B cell (primary cell): Measurements from ENCODE around the gene RASGRP2. TPM values are rescaled to one million over a fixed set of nuclear protein-coding genes. Genes with fewer than 3 reads are reported as not detected.
A peak's percentile ranks its signal among the peaks of the same experiment; 100 is the strongest.

ENCODE experiments used
- ATAC-seq: fragments of 200-7000 bp; cut with Tn5 transposase; one replicate; pipeline ENCODE4 v1.10.0; 2021; ENCODE audit warnings: low read depth, mild to moderate bottlenecking, moderate number of reproducible peaks, moderate library complexity
- CTCF ChIA-PET: fragments of 350-600 bp; sonication (Branson Sonifier 250); formaldehyde crosslinking; loops from one replicate; lab custom pipeline; 2021; ENCODE audit warnings: antibody characterized with exemption, inconsistent platforms; lab: Charles Lee
- POLR2A ChIA-PET: fragments of 350-600 bp; sonication (Branson Sonifier 250); formaldehyde crosslinking; loops from one replicate; lab custom pipeline; 2021; ENCODE audit warnings: antibody characterized with exemption; lab: Charles Lee
- DNase-seq: peaks from one replicate; pipeline ENCODE4 v3.0.0; 2013
- H2AFZ ChIP-seq: 2 replicates; pipeline ENCODE4 v1.6.1; 2012; ENCODE audit warnings: mild to moderate bottlenecking, low read depth, low read length; ENCODE audit not compliant: insufficient read depth, poor library complexity, severe bottlenecking
- H3K27ac ChIP-seq, 2 donors: 1 replicate in 1 of 2; 2 replicates in 1 of 2; pipeline ENCODE4 v1.5.1; 2012 to 2013; ENCODE audit warnings: low read length in 2 of 2, mild to moderate bottlenecking in 2 of 2, moderate library complexity in 1 of 2
- H3K27me3 ChIP-seq, 4 experiments: fragments of 200-600 bp in 1 of 4; sonication (generic) in 1 of 4; replicated peaks in 1 of 4; 1 replicate in 2 of 4; 2 replicates in 2 of 4; pipeline versions ENCODE4 v1.6.1 to v1.7.0; 2013 to 2016; ENCODE audit warnings: low read length in 3 of 4, mild to moderate bottlenecking in 2 of 4, mixed read lengths in 1 of 4, moderate library complexity in 1 of 4; ENCODE audit not compliant: insufficient read depth in 4 of 4, control insufficient read depth in 3 of 4; ENCODE audit errors: control extremely low read depth in 1 of 4
- H3K36me3 ChIP-seq, 2 experiments: replicated peaks in 1 of 2; 1 replicate in 1 of 2; 2 replicates in 1 of 2; pipeline versions ENCODE4 v1.6.1 to v1.7.1; 2013; ENCODE audit warnings: low read length in 1 of 2; ENCODE audit not compliant: insufficient read depth in 2 of 2, control insufficient read depth in 1 of 2; ENCODE audit errors: control extremely low read depth in 1 of 2, extremely low read depth in 1 of 2
- H3K4me1 ChIP-seq, 2 donors: fragments of 200-600 bp in 1 of 2; sonication (generic) in 1 of 2; 1 replicate in 1 of 2; 2 replicates in 1 of 2; pipeline versions ENCODE4 v1.5.1 to v1.6.1; 2013 to 2017; ENCODE audit warnings: low read length in 2 of 2; ENCODE audit not compliant: control insufficient read depth in 2 of 2, insufficient read depth in 2 of 2
- H3K4me2 ChIP-seq: replicated peaks from 2 replicates; pipeline ENCODE3; 2012; ENCODE audit warnings: mild to moderate bottlenecking, low read depth, low read length; ENCODE audit not compliant: poor library complexity, severe bottlenecking
- H3K4me3 ChIP-seq, 5 experiments: fragments of 200-600 bp in 1 of 5; sonication (generic) in 1 of 5; 1 replicate in 3 of 5; 2 replicates in 2 of 5; pipeline versions ENCODE4 v1.5.1 to v1.7.0; 2011 to 2016; ENCODE audit warnings: low read length in 4 of 5, mild to moderate bottlenecking in 4 of 5, low read depth in 2 of 5, control low read depth in 1 of 5, moderate library complexity in 1 of 5; ENCODE audit not compliant: insufficient read depth in 1 of 5; ENCODE audit errors: control extremely low read depth in 1 of 5, extremely low read depth in 1 of 5
- H3K79me2 ChIP-seq: fragments of 200-600 bp; sonication (generic); one replicate; pipeline ENCODE4 v1.6.0; 2016; ENCODE audit warnings: low read length; ENCODE audit not compliant: control insufficient read depth, insufficient read depth
- H3K9ac ChIP-seq: fragments of 200-600 bp; sonication (generic); 2 replicates; pipeline ENCODE4 v1.6.1; 2017; ENCODE audit warnings: mild to moderate bottlenecking, low read length, moderate library complexity
- H3K9me3 ChIP-seq, 3 donors: one replicate each; pipeline versions ENCODE4 v1.6.1 to v1.7.1; 2013; ENCODE audit warnings: low read length in 2 of 3; ENCODE audit not compliant: control insufficient read depth in 2 of 3, insufficient read depth in 1 of 3; ENCODE audit errors: control extremely low read depth in 1 of 3
- H4K20me1 ChIP-seq: 2 replicates; pipeline ENCODE4 v1.6.0; 2012; ENCODE audit warnings: mild to moderate bottlenecking, low read length; ENCODE audit not compliant: insufficient read depth, control insufficient read depth, poor library complexity, severe bottlenecking
- H3K27ac Mint-ChIP-seq: one replicate; pipeline ENCODE4 v1.8.0; 2021; ENCODE audit warnings: mixed read lengths
- H3K27me3 Mint-ChIP-seq: one replicate; pipeline ENCODE4 v1.8.0; 2021; ENCODE audit warnings: mixed read lengths
- H3K4me1 Mint-ChIP-seq: one replicate; pipeline ENCODE4 v1.8.0; 2021; ENCODE audit warnings: mixed read lengths
- H3K4me3 Mint-ChIP-seq: one replicate; pipeline ENCODE4 v1.8.0; 2021; ENCODE audit warnings: mixed read lengths
- H3K9me3 Mint-ChIP-seq: one replicate; pipeline ENCODE4 v1.8.0; 2022; ENCODE audit warnings: mixed read lengths; ENCODE audit not compliant: insufficient read depth
- EZH2 ChIP-seq: IDR thresholded peaks from 2 replicates; pipeline ENCODE4 v1.6.1; 2012; ENCODE audit warnings: borderline replicate concordance, low read depth, mild to moderate bottlenecking, moderate library complexity, low read length; ENCODE audit not compliant: insufficient read depth, poor library complexity, severe bottlenecking
- WGBS: methylation state at CpG from one replicate; pipeline ENCODE4 v1.1.5; 2013; ENCODE audit warnings: missing lambda C conversion rate; ENCODE audit not compliant: insufficient coverage; 5-methylcytosine and 5-hydroxymethylcytosine counted together
- intact Hi-C: fragments of 100-400 bp; cut with micrococcal nuclease; formaldehyde crosslinking; loops from one replicate; pipeline ENCODE4 v1.10.0; 2022
- polyA plus RNA-seq: library from polyadenylated mRNA; depleted of rRNA; stranded (reverse); fragments of >200 nt; gene quantifications from 2 replicates; pipeline ENCODE4 v1.2.3, GENCODE V29; 2012
- total RNA-seq, 2 donors: library from RNA; stranded (reverse); fragments of 120-200 nt in 1 of 2; gene quantifications; 1 replicate in 1 of 2; 2 replicates in 1 of 2; pipeline versions ENCODE4 v1.2.3 to v1.2.4, GENCODE V29; 2013 to 2022
- TF ChIP-seq, protein P1 (sequence below): fragments of 200-600 bp; IDR thresholded peaks from one replicate; pipeline ENCODE4 v1.8.0; 2022; ENCODE audit warnings: antibody characterized with exemption, mild to moderate bottlenecking

The RASGRP2 gene
- total and polyA plus RNA-seq, 2 donors (not counting 1 experiment from before 2014, with no cell fraction given) = 628 to 1,139 TPM

DNA sequence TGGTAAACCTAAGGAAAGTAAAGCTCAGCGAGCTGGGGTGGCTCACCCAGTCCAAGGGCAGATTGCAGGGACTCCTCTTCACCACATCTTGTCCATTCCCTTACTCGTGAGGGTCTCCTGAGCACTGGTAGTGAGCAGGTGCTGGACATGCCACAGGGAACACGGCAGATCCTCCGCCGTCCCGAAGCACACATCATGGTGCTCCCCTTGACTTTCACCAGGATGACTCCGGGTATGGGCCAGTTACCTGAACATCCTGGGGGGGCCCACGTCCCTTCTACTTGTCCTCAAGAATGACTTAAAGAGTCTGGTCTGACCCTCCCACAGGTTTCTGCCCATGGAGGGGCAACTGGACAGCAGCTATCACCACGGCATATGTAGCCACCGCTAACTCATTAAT lies 42.4 kb upstream of the RASGRP2 start:
- POLR2A ChIA-PET = interaction anchor here (0.6 to 1.0 kb wide), 4 partner anchors 13 to 104 kb away, joined by 3 to 7 read pairs (median 5); partner anchors contain the start of gene RASGRP2
- Mint-ChIP-seq H3K4me1 (peaks cover 22% of the 10 kb centered on the region), H3K27ac (peak overlapping the region; percentile 41), H3K4me3 (no peak overlapping the region), H3K27me3 (no peaks in the 10 kb centered on the region), H3K9me3 (no peaks in the 10 kb centered on the region)
- Histone ChIP-seq H3K9ac (no peak overlapping the region), H3K27me3 (no peaks in the 10 kb centered on the region), H3K9me3 (no peaks in the 10 kb centered on the region), H3K27ac (no peak overlapping the region), H3K4me1 (peaks cover 21 to 28% of the 10 kb centered on the region in 2 donors), H4K20me1 (no peaks in the 10 kb centered on the region), H3K4me2 (no peak overlapping the region), H2AFZ (no peak overlapping the region), H3K4me3 (no peak overlapping the region), H3K36me3 (peaks cover 4 to 37% of the 10 kb centered on the region in 2 experiments), H3K79me2 (peaks cover 14% of the 10 kb centered on the region)
- CTCF ChIA-PET = interaction anchor here (0.7 to 6.6 kb wide), 15 partner anchors 10 to 793 kb away, joined by 3 to 73 read pairs (median 6); partner anchors contain the start of genes CDC42BPG, MAP4K2 and RASGRP2
- WGBS = 98% methylated on average over 8 of the region's 10 CpGs
- DNase-seq (no peak), ATAC-seq (no peak)
- TF ChIP-seq EZH2 = no peak
- TF ChIP-seq, protein P1, sequence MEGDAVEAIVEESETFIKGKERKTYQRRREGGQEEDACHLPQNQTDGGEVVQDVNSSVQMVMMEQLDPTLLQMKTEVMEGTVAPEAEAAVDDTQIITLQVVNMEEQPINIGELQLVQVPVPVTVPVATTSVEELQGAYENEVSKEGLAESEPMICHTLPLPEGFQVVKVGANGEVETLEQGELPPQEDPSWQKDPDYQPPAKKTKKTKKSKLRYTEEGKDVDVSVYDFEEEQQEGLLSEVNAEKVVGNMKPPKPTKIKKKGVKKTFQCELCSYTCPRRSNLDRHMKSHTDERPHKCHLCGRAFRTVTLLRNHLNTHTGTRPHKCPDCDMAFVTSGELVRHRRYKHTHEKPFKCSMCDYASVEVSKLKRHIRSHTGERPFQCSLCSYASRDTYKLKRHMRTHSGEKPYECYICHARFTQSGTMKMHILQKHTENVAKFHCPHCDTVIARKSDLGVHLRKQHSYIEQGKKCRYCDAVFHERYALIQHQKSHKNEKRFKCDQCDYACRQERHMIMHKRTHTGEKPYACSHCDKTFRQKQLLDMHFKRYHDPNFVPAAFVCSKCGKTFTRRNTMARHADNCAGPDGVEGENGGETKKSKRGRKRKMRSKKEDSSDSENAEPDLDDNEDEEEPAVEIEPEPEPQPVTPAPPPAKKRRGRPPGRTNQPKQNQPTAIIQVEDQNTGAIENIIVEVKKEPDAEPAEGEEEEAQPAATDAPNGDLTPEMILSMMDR = no peak
- intact Hi-C loops = loop anchor here (2.0 kb wide), 1 partner anchor 58 kb away; the partner anchor contains the start of gene CDC42BPG

DNA sequence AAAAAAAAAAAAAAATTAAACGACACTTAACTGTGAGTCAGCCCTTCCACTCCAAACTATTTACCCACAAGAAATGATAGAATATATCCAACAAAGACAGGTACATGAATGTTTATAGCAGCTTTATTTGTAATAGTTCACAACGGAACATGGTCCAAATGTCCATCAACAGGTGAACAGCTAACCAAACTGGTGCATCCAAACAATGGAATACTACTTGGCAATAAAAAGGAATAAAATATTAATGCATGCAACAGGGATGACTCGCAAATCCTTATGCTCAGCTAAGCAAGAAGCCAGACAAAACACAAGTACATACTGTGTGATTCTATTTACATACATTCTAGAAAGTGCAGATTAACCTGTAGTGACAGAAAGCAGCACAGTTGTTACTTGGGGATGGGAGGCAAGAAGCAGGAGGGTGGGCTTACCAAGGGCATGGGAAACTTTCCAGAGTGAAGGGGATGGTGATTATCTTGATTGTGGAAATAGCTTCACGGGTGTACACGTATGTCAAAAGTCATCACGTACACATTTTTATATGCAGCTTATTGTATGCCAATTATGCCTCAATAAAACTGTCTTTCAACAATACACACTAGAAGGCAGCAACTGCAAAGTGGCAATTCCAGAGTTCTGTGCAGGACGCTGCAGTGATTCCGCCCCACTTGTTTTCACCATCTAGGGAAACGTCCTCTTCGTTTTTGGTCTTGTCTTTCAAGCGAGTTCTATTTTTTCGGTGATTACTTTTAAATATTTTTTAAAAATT lies 41.1 kb upstream of the RASGRP2 start:
- no peaks in the 10 kb centered on the region for H3K9me3 ChIP-seq
- DNase-seq (no peak), ATAC-seq (no peak)
- no peaks in the 10 kb centered on the region for H3K27me3 ChIP-seq
- Mint-ChIP-seq H3K9me3 (no peaks in the 10 kb centered on the region), H3K27ac (peak overlapping the region; percentile 71), H3K27me3 (no peaks in the 10 kb centered on the region), H3K4me3 (no peak overlapping the region), H3K4me1 (peaks cover 33% of the 10 kb centered on the region)
- no peak for TF ChIP-seq EZH2
- TF ChIP-seq, protein P1 = no peak
- no peaks in the 10 kb centered on the region for H4K20me1 ChIP-seq
- no peak overlapping the region for H2AFZ ChIP-seq
- H3K4me1 ChIP-seq = peaks cover 26 to 38% of the 10 kb centered on the region in 2 donors
- no peak overlapping the region for H3K4me2 ChIP-seq
- H3K36me3 ChIP-seq = peaks cover 3 to 26% of the 10 kb centered on the region in 2 experiments
- whole genome bisulfite sequencing = 100% methylated on average over 5 of the region's 12 CpGs
- no peak overlapping the region for H3K9ac ChIP-seq
- CTCF ChIA-PET = interaction anchor here (0.6 to 6.6 kb wide), 14 partner anchors 9 to 514 kb away, joined by 3 to 73 read pairs (median 5); partner anchors contain the start of genes CDC42BPG, MAP4K2 and RASGRP2
- no peak overlapping the region for H3K4me3 ChIP-seq
- intact Hi-C loops = no loop called here
- peaks cover 18% of the 10 kb centered on the region for H3K79me2 ChIP-seq
- POLR2A ChIA-PET = interaction anchor here (0.8 to 1.3 kb wide), 3 partner anchors 10 to 79 kb away, joined by 3 to 4 read pairs (median 3); no protein-coding TSS in a partner anchor
- H3K27ac ChIP-seq = no peak overlapping the region
